HG03139 (cell line): Measurements from ENCODE around the gene RSPH3.
"Not testable (repeated sequence)": the region's sequence is repeated elsewhere in the genome, so short reads cannot be mapped to it uniquely, and the experiment has no call there.

Source experiments
- ATAC-seq: cut with Tn5 transposase; IDR thresholded peaks from one replicate; pipeline ENCODE4 v1.9.1; 2021; ENCODE audit not compliant: unreplicated experiment

Gene RSPH3

DNA sequence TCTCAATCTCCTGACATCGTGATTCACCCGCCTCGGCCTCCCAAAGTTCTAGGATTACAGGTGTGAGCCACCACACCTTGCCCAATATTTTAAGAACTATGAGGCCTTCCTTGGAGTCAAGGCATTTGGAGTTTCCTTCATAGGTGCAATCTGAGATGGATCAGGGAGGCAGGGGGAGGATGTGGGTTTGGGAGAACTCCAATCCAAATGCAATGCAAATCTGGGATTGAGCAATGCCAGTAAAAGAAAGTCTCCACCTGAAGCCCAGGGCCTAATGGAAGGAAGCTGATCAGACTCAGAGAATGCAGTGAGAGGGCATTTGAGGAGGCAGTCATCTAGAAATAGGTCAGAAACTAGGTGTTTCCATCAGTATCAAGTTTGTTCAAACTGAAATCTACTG, 21.2 kb downstream of the RSPH3 start:
- ATAC-seq = no peak

DNA sequence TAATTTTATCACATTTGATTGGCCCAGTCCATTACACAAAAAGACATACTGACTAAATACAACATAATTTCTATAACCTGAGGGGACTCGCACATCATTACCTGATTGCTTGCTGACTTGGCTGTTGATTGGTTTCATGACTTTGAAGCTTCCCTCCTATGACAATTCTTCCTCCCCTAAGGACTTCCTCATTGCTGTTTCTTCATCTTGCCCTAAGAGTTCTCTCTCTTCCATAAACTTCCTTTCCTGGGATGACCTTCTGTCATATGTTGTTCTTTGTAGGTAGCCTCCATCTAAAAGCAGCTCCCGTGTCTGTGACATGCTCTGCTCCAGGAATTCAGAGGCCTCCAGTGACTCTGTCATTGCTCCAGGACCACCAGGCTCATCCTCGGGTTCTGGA, 22.6 kb downstream of the RSPH3 start:
- no peak for ATAC-seq

DNA sequence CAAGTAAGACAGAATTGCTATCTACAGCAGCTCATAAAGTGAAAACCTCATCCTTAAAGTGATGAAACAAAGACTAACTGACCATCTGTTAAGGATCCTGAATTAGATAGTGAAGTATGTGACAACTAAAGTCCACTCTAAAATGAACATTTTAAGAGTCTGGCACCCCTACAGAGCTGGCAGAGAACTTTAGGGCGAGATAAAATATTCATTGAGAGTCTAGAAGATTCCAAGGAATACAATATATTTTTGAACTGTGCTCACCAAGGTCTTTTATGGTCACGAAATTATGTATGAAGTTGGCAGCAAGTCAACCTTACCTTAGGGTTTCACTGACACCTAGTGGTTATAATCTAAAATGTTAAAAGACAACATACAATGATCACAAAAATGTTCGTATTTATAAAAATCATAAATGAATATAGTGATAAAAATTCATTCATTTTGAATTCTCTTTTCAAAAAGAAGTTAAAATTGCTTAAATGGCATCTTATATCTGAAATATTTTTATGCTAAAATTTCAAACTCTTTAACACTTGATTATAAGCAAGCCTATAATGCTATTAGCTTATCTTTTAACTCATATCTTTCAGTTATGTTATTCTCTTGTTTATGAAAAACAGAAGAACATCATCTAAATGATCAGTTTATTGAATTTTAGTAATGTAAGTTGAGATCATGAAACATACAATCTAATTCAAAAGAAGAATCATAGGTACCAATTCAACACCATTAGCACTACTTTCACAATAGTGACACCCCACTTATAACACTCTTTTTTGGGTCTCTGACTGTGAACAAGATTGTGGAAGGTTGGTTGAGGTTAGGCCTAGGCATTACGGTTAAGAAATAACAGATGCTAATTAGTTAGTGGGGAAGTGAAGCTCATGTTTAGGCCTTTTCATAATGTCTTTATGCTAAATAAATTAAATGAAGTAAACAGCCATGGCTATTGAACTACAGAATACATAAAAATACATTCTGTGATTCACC, 27.5 kb downstream of the RSPH3 start:
- no peak for ATAC-seq

DNA sequence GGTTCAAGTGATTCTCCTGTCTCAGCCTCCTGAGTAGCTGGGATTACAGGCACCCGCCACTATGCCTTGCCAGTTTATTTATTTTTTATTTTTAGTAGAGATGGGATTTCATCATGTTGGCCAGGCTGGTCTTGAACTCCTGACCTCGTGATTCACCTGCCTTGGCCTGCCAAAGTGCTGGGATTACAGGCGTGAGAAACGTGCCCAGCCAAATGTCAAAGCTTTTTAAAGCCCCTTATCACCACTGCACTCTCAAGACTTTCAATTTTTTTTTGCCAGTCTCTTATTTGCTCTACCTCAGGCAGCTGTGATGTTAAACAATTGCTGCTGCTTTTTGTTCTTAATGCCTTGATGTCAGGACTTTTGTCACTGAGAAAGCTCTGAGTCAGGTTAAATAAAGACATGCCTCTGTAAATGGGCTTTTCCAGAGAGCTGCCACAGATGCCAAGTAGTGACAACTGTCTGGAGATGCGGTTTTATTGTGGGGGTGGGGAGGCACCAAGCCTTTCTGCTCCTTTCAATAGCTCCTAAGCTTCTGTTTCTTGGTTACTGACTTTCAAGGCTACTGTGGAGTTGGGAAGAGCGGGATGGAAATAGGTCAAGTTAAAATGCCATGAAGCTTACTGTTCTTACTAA, 29.2 kb downstream of the RSPH3 start:
- no peak for ATAC-seq

DNA sequence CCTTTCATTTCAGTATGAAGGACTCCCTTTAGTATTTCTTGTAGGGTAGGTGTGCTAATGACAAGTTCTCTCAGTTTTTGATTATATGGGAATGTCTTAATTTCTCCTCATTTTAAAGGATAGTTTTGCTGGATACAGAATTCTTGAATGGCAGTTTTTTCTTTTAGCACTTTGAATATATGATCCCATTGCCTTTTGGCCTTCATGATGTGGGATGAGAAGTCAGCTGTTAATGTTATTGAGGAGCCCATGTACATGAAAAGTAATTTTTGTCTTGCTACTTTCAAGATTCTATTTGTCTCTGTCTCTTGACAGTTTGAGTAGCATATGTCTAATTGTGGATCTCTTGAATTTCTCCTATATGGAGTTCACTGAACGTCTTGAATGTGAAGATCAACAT, 30.9 kb downstream of the RSPH3 start:
- ATAC-seq = no peak

DNA sequence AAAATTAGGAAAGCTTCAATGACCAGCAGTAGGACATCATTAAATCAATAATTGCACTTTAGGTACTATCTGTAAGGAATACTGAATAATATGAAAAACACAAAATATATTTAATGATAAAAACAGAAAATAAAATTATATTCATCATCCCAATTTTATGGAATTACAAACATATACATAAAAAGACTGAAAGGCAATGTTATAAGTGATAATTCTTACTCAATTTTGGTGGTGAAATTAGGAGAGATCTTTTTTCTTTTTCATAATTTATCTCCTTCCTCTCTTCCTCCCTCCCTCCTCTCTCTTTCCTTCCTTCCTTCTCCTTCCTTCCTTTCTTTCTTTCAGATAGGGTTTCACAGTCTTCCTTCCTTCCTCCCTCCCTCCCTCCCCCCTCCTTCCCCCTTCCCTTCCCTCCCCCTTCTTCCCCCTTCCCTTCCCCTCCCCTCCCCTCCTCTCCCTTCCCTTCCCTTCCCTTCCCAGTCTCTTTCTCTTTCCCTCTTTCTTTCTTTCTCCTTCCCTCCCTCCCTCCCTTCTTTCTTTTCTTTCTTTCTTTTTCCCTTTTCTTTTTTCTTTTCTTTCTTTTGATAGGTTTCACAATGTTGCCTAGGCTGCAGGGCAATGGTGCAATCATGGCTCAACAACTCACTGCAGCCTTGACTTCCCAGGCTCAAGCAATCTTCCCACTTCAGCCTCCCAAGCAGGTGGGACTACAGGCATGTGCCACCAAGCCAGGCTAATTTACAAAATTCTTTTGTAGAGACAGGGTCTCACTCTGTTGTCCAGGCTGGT, 36.8 kb downstream of the RSPH3 start:
- ATAC-seq = no peak

DNA sequence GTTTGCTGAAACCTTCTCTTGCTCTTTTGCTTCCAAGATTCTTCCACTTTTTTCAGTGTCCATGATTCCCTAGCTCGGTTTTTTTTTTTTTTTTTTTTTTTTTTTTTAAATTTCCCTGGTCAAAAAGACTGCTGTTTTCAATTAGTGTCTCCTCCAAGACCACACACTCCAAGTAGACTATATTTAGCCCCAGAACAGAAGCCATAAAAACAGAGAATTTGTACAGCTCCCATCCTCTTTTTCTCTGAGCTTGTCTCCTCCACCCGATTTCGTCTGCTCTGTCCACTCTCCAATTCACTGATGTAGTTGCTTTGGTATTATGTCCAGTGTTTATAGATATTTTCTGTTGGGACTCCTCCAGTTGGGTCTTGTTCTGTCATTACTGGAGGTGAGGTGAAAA, 37.6 kb downstream of the RSPH3 start:
- no peak for ATAC-seq

DNA sequence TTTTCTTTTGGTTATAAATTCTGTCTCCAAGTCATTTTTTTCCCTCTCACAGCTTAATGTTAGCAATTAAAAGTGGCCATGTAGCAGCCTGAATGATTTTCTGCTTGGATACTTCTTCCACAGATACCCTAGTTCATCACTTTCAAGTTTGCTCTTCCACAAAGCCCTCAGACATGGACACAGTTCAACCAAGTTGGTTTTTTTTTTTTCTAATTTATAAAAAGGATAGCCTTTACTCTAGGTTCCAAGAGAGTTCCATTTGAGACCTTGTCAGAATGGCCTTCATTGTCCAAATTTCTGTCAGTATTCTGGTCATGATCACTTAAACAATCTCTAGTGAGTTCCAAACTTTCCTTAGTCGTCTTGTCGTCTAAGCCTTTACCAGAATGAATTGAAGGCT, 40.0 kb downstream of the RSPH3 start:
- ATAC-seq = no peak

DNA sequence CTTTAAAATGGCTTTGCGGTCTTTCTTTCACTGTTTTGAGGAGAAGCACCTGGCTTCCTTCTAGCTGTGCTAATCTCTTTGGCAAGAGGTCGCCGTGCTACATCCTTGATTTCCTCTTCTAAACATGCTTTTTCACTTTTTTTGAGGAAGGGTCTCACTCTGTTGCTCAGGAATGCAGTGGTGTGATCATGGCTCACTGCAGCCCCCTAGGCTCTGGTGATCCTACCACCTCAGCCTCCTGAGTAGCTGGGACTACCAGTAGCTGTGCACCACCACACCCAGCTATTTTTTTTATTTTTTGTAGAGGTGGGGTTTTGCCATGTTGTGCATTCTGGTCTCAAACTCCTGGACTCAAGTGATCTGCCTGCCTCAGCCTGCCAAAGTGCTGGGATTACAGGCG, 40.5 kb downstream of the RSPH3 start:
- no peak for ATAC-seq

DNA sequence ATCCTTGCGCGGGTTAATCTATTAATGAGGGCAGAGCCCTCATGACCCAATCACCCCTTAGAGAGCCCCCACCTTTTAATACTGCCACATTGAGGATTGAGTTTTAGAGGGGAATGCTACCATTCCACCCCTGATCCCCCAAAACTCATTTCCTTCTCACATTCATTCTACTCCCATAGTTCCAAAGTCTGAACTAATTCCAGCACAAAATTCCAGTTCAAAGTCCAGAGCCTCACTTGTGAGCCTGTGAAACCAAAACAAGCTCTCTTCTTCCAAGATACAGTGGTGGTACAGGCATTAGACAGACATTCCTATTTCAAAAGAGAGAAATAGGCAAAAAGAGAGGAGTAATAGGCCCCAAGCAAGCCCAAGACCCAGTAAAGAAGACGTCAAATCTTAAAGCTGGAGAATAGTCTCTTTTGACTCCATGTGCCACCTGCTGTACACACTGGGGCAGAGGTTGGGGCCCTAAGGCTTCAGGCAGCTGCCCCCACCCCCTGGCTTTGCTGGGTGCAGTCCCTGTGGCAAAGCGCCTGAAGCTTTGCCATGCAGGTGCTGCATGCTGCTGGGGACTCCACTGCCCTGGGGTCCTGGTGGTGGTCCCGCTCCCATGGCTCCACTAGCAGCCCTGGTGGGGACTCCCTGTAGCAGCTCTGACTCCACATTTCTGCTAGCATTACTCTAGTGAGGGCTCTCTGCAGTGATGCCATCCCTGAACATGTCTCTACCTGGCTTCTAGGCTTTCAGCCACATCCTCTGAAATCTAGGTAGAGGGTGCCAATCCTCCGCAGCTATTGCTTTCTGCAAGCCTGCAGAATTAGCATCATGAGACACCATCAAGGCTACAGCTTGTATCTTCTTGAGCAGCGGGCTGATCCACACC, 41.3 kb downstream of the RSPH3 start:
- ATAC-seq = no peak

DNA sequence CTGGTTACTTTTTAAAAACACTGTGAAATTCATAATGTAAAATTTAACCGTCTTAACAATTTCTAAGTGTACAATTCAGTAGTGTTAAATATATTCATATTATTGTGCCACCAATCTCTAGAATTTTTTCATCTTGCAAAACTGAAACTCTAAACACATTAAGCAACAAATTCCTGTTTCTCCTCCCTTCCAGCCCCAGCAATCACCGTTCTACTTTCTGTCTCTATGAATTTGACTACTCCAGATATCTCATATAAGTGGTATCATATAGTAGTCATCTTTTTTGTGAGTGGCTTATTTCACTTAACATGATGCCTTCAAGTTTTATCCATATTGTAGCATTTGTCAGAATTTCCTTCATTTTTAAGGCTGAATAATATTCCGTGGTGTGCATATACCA, 44.7 kb downstream of the RSPH3 start:
- no peak for ATAC-seq

DNA sequence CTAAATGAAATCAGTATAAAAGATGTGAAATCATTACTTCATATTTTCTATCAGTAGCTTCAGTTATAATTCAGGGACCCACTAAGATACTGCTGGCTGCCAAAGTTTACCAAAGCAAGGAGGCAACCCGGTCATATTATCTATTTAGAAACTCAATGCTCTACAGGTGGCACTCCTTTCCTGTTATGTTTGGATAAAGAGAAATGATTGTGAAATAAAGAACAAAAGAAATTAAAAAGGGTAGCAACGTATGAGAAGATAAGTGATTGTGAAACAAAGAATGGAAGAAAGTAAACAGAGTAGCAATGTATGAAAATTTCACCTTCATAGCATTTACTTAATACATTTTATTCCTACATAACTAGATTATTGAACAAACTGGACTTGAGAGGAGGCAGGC, 45.2 kb downstream of the RSPH3 start:
- ATAC-seq = no peak

DNA sequence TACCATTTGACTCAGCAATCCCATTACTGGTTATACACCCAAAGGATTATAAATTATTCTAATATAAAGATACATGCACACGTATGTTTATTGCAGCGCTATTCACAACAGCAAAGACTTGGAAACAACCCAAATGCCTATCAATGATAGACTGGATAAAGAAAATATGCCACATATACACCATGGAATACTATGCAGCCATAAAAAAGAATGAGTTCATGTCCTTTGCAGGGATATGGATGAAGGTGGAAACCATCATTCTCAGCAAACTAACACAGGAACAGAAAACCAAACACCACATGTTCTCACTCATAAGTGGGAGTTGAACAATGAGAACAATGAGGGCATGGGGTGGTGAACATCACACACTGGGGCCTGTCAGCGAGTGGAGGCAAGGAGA, 48.0 kb downstream of the RSPH3 start:
- ATAC-seq = not testable (repeated sequence)

DNA sequence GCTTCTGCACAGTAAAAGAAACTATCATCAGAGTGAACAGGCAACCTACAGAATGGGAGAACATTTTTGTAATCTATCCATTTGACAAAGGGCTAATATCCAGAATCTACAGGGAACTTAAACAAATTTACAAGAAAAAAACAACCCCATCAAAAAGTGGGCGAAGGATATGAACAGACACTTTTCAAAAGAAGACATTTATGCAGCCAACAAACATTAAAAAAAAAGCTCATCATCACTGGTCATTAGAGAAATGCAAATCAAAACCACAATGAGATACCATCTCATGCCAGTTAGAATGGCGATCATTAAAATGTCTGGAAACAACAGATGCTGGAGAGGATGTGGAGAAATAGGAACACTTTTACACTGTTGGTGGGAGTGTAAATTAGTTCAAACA, 48.4 kb downstream of the RSPH3 start:
- not testable (repeated sequence) for ATAC-seq

DNA sequence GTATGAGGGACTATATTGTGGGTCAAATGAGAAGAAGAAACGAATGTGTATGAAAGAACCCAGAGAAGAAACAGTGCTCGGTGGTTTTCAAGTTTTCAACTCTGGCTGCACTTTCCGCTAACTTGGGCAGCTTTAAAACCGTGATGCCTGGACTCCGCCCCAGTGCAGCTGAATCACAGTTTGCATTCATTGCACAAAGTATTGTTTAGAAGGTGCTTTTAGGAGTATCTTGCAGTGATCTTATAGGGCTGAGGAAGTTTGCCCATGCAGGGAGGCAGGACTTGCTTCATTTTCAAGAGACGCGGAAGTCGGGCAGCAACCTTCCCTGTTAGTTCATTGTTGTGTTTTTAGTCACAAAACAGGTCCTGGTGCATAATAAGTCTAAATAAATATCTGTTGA, 52.7 kb downstream of the RSPH3 start:
- ATAC-seq = no peak

DNA sequence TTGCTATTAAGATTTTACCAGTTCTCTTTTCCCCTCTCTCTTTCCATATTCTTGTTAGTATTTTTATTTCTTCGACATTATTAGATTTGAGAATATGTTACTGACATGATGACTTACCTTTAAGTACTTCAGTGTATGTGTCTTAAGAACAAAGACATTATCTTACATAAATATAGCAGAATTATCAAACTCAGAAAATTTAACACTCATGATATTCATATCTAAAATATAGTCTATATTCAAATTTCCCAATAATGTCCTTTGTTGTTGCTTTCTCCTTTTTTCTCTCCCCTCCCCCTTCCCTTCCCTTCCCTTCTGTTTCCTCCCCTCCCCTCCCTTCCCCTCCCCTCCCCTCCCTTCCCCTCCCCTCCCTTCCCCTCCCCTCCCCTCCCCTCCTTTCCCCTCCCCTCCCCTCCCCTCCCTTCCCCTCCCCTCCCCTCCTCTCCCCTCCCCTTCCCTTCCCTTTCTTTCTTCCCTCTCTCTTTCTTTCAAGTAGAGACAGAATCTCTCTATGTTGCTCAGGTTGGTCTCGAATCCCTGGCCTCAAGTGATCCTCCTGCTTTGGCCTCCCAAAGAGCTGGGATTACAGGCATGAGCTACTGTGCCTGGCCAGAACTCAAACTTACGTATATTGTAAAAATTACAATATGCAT, 56.5 kb downstream of the RSPH3 start:
- no peak for ATAC-seq

DNA sequence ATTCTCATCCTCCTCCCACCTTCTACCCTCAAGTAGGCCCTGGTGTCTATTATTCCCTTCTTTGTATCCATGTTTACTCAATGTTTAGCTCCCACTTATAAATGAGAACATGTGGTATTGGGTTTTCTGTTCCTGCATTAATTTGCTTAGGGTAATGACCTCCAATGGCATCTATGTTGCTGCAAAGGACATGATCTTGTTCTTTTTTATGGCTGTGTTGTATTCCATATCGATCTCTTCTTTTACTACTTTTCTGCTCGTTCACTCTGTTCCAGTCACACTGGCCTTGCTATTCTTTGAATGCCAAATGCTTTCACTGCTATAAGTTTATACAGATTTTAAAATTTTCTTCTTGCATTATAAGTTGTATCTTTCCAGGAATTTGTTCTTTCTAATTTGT, 57.7 kb downstream of the RSPH3 start:
- ATAC-seq = no peak

DNA sequence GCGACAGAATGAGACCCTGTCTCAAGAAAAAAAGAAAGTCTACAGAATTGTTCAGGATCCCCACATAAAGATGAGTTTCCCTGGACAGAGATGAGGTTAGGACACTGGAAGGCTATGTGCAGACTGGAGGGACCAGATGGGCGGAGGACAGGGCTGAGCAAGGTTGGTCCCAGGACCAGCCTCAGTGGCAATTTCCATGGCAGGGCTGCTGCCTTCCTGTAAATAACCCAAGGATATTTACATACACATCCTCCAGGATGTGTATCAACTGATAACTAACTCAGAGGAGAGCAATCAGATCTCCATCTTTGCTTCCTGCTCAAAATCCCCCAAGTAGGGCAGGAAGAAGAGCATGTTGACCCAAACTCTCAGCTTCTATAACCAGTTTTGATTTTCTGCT, 58.8 kb downstream of the RSPH3 start:
- no peak for ATAC-seq

DNA sequence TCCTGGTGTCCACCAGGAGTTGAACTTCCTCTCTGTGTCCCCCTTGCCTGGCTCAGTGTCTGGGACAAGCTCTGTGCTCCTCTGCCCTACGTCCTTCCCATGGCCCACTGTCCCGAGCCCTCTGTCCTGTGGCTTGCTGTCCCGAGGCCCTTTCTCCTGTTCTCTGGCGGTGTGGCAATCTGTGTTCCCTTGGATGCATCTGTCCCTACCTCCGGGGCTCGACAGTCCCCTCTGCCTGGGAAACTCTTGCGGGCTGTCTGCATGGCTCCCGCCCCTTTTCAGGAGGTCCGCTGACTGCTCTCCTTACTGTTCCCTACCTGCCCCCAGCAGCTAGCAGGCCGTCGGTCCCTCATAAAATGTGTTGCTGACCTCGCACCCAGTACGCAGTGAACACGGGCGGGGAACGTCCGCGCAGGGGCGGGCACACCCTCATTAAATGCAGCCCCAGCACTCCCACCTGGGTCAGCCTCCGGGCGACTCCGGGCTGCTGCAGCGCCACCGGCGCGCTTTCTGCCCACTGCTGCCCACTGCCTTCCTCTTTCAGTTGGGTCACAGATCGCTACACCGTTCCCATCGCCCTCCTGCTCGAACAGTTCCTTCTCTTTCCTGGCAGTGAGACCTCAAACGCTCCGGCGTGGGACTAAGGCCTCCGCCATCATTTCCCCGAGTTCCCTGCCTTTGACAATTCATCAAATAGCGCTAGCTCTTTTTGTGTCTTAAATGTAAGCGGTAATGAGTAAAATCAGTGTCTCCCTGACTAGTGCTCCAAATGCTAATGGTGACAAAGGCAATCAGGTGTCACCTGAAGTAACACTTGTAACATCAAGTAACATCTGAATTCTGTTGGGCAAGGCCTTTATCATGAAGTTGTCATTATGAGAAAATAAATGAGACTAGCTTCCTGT, 60.5 kb downstream of the RSPH3 start:
- no peak for ATAC-seq
